ENCODE measurements around the gene CCL27. TPM values are rescaled to one million over a fixed set of nuclear protein-coding genes. Genes with fewer than 3 reads are reported as not detected.
"Not testable (repeated sequence)": the region's sequence is repeated elsewhere in the genome, so short reads cannot be mapped to it uniquely, and the experiment has no call there.

CCL27 gene
- total and polyA plus RNA-seq, 8 donors: not detected

GRCh38 chr9:34647084-34647403 is 15.4 kb downstream of the CCL27 start:
- Histone ChIP-seq H3K36me3 (peaks cover 0 to 3% (median 0%) of the 10 kb centered on the region in 3 donors), H3K27ac (peak overlapping the region; percentile 53 to 87 (median 82)), H3K4me3 (peak overlapping the region; percentile 53 to 74 (median 64)), H3K27me3 (no peaks in the 10 kb centered on the region), H3K9me3 (no peaks in the 10 kb centered on the region), H3K4me1 (peaks cover 16 to 18% (median 17%) of the 10 kb centered on the region in 3 donors)
- no peak for TF ChIP-seq CTCF (IDR thresholded peaks at IDR 0.05)
- FAIRE-seq (no peak), DNase-seq (no peak), ATAC-seq (peak; percentile 2 to 18 (median 8))
- intact Hi-C loops (cut with DNase I): no loop called here
- WGBS, 2 donors: 3% methylated on average over 8 of the region's 8 CpGs

DNA sequence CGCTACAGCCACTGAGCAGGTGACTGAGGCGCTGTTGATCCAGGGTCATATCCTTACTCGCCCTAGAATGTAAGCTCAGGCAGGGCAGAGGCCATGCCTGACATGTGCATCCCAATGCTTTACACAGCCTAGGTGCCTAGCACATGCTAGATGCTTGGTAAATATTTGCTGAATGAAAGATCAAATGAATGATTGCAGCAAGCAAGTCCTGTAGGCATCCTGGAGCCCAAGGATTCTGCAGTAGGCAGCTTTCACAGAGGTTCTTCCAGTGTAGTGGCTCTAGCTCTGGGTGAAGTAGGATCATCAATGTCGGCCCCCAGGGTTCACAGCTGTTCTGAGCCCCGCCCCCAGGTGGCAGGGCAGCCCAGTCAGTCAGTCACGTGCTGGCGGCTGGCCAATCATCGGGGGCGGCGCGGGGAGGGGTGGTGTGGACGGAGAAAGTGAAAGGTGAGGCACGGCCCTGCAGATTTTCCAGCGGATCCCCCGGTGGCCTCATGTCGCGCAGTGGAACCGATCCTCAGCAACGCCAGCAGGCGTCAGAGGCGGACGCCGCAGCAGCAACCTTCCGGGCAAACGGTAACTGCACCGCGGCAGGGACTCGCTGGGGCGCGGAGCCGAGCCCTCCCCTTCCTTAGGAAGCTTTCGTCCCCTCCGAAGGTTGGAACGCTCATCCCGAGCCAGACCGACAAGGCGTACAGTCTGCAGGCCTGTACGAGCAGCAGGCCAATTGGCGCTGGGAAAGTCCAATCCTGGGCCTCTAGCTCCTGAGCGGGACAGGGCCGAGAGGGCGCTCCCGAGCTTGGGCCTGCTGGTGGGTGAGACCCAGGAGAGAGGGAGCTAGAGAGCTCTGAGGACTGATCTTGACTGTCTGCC is 16.0 kb downstream of the CCL27 start, which contains the start of gene GALT:
Gene GALT, plus strand, starts transcription at position 465 of the 873 bp plus-strand sequence. Its CDS starts 30 bp downstream, at position 495.
- 5% methylated on average over 41 to 43 of the region's 43 CpGs for WGBS, 2 donors
- H3K27ac ChIP-seq: peak within 1 kb of the TSS; percentile 53 to 87 (median 82)
- FAIRE-seq: no peak
- intact Hi-C loops (cut with DNase I): no loop called here
- peak within 1 kb of the TSS; percentile 53 to 74 (median 64) for H3K4me3 ChIP-seq
- H3K4me1 ChIP-seq: peaks cover 13 to 16% (median 16%) of the 10 kb centered on the region in 3 donors
- peak; percentile 81 to 99 (median 96) for DNase-seq
- peaks cover 0 to 3% (median 0%) of the 10 kb centered on the region in 3 donors for H3K36me3 ChIP-seq
- peak; percentile 79 to 94 (median 90) for ATAC-seq
- TF ChIP-seq CTCF (IDR thresholded peaks at IDR 0.05): peak in 2 of 4 donors; percentile 15 to 16
- no peaks in the 10 kb centered on the region for H3K27me3 ChIP-seq
- no peaks in the 10 kb centered on the region for H3K9me3 ChIP-seq

- FAIRE-seq (no peak), DNase-seq (no peak), ATAC-seq (no peak)
- Histone ChIP-seq H3K4me3 (no peak overlapping the region), H3K9me3 (no peaks in the 10 kb centered on the region), H3K4me1 (peaks cover 10 to 16% (median 15%) of the 10 kb centered on the region in 3 donors), H3K36me3 (peaks cover 0 to 2% (median 0%) of the 10 kb centered on the region in 3 donors), H3K27me3 (no peaks in the 10 kb centered on the region), H3K27ac (no peak overlapping the region)
- intact Hi-C loops (cut with DNase I): no loop called here
- no peak for TF ChIP-seq CTCF (IDR thresholded peaks at IDR 0.05)
Observed at GRCh38 chr9:34644766-34645314, 17.6 kb downstream of the CCL27 start.

DNA sequence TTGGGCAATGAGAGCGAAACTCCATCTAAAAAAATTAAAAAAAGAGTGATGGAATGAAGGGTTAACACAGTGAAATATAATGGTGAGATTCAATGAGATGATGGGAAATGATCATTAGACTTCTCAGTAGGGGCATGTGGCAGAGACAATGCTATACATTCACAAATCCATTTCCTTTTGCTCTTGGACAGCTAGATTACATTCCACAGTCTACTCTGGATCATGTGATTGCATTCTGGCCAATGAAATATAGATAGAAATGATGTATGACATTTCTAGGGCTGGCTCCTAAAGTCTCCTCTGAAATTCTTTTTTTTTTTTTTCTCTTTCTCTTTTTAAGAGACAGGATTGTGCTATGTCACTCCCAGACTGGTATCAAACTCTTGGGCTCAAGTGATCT is 19.8 kb downstream of the CCL27 start:
- intact Hi-C loops (cut with DNase I): no loop called here
- TF ChIP-seq CTCF (IDR thresholded peaks at IDR 0.05): no peak
- 93 to 98% methylated on average over 1 of the region's 1 CpG for WGBS, 2 donors
- ATAC-seq (no peak), DNase-seq (no peak), FAIRE-seq (no peak)
- Histone ChIP-seq H3K27ac (no peak overlapping the region), H3K27me3 (no peaks in the 10 kb centered on the region), H3K4me1 (peaks cover 8 to 16% (median 13%) of the 10 kb centered on the region in 3 donors), H3K9me3 (no peaks in the 10 kb centered on the region), H3K4me3 (no peak overlapping the region), H3K36me3 (no peaks in the 10 kb centered on the region)

- ATAC-seq; FAIRE-seq; H3K36me3 ChIP-seq; DNase-seq; H3K4me3 ChIP-seq; H3K27me3 ChIP-seq; H3K27ac ChIP-seq; H3K9me3 ChIP-seq; intact Hi-C loops (cut with DNase I): not testable (repeated sequence)
- WGBS, 2 donors: 89 to 93% methylated on average over 8 of the region's 8 CpGs
- peaks cover 0 to 12% (median 7%) of the 10 kb centered on the region in 3 donors for H3K4me1 ChIP-seq
Observed at GRCh38 chr9:34639322-34639721, 23.1 kb downstream of the CCL27 start.
